Lower leg skin (tissue), 3 donors: ENCODE data around the gene SLC3A2.

Experiments
- POLR2A ChIP-seq, 2 donors: fragments of 450-650 bp; IDR thresholded peaks; one replicate each; pipeline ENCODE4 v1.6.1; 2016 to 2017; ENCODE audit warnings: antibody characterized with exemption in 2 of 2, mild to moderate bottlenecking in 1 of 2, moderate library complexity in 1 of 2
- TF ChIP-seq, protein P1 (sequence below), 3 donors: fragments of 450-650 bp; IDR thresholded peaks; one replicate each; pipeline ENCODE4 v1.5.1; 2016; ENCODE audit warnings: antibody characterized with exemption in 3 of 3, mild to moderate bottlenecking in 3 of 3, moderate library complexity in 2 of 3

DNA sequence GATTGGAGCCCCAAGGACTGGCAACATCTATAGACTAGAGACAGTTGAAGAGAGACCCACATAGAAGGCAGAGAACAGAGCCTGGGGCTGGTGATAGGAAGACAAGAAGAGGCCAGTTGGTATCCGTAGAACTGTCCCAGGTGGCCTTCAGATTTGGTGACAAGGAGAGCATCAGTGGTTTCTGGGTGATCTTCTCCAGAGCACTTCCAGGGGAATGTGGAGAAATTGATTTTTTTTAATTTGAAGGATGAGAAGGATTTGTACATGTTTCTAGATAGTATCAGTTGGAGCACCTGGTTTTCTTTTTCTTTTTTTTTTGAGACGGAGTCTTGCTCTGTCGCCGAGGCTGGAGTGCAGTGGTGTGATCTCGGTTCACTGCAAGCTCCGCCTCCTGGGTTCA, 14.8 kb downstream of the SLC3A2 start:
- no peak for TF ChIP-seq POLR2A (IDR thresholded peaks at IDR 0.05)
- TF ChIP-seq, protein P1, sequence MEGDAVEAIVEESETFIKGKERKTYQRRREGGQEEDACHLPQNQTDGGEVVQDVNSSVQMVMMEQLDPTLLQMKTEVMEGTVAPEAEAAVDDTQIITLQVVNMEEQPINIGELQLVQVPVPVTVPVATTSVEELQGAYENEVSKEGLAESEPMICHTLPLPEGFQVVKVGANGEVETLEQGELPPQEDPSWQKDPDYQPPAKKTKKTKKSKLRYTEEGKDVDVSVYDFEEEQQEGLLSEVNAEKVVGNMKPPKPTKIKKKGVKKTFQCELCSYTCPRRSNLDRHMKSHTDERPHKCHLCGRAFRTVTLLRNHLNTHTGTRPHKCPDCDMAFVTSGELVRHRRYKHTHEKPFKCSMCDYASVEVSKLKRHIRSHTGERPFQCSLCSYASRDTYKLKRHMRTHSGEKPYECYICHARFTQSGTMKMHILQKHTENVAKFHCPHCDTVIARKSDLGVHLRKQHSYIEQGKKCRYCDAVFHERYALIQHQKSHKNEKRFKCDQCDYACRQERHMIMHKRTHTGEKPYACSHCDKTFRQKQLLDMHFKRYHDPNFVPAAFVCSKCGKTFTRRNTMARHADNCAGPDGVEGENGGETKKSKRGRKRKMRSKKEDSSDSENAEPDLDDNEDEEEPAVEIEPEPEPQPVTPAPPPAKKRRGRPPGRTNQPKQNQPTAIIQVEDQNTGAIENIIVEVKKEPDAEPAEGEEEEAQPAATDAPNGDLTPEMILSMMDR (IDR thresholded peaks at IDR 0.05): no peak
